Measurements from ENCODE around the gene RCBTB2.

The RCBTB2 gene

GRCh38 chr13:48531416-48532255 lies 1.2 kb downstream of the RCBTB2 start:
- peak; percentile 33 for DNase-seq (ENCODE audit: low spot score)

GRCh38 chr13:48530833-48531232 lies 2.0 kb downstream of the RCBTB2 start:
- DNase-seq (ENCODE audit: low spot score): no peak

- no peak for DNase-seq (ENCODE audit: low spot score)
Observed at GRCh38 chr13:48528720-48529119, 4.2 kb downstream of the RCBTB2 start.

GRCh38 chr13:48527955-48528354 lies 4.9 kb downstream of the RCBTB2 start:
- no peak for DNase-seq (ENCODE audit: low spot score)

- no peak for DNase-seq (ENCODE audit: low spot score)
Observed at GRCh38 chr13:48526286-48526685, 6.6 kb downstream of the RCBTB2 start.

GRCh38 chr13:48518083-48518482 lies 14.8 kb downstream of the RCBTB2 start:
- no peak for DNase-seq (ENCODE audit: low spot score)

GRCh38 chr13:48515732-48516131 lies 17.1 kb downstream of the RCBTB2 start:
- DNase-seq (ENCODE audit: low spot score): no peak

- DNase-seq (ENCODE audit: low spot score): no peak
Observed at GRCh38 chr13:48514793-48515192, 18.1 kb downstream of the RCBTB2 start.

GRCh38 chr13:48511621-48512230 lies 21.2 kb downstream of the RCBTB2 start:
- no peak for DNase-seq (ENCODE audit: low spot score)

GRCh38 chr13:48510698-48511097 lies 22.2 kb downstream of the RCBTB2 start:
- DNase-seq (ENCODE audit: low spot score): no peak

GRCh38 chr13:48508011-48508410 lies 24.9 kb downstream of the RCBTB2 start:
- no peak for DNase-seq (ENCODE audit: low spot score)

- DNase-seq (ENCODE audit: low spot score): no peak
Observed at GRCh38 chr13:48507021-48507420, 25.9 kb downstream of the RCBTB2 start.

- DNase-seq (ENCODE audit: low spot score): no peak
Observed at GRCh38 chr13:48506092-48506701, 26.7 kb downstream of the RCBTB2 start.

- DNase-seq (ENCODE audit: low spot score): no peak
Observed at GRCh38 chr13:48505597-48506091, 27.2 kb downstream of the RCBTB2 start.

GRCh38 chr13:48505012-48505411 lies 27.9 kb downstream of the RCBTB2 start:
- no peak for DNase-seq (ENCODE audit: low spot score)

- no peak for DNase-seq (ENCODE audit: low spot score)
Observed at GRCh38 chr13:48504606-48505005, 28.3 kb downstream of the RCBTB2 start.

GRCh38 chr13:48502601-48503319 lies 30.1 kb downstream of the RCBTB2 start:
- DNase-seq (ENCODE audit: low spot score): no peak

GRCh38 chr13:48501705-48502104 lies 31.2 kb downstream of the RCBTB2 start:
- peak; percentile 38 for DNase-seq (ENCODE audit: low spot score)

GRCh38 chr13:48500652-48501197 lies 32.2 kb downstream of the RCBTB2 start:
- no peak for DNase-seq (ENCODE audit: low spot score)

- no peak for DNase-seq (ENCODE audit: low spot score)
Observed at GRCh38 chr13:48497669-48498068, 35.2 kb downstream of the RCBTB2 start.

GRCh38 chr13:48496271-48497161 lies 36.4 kb downstream of the RCBTB2 start:
- DNase-seq (ENCODE audit: low spot score): no peak
